AG04450 (cell line): ENCODE data around the gene WWOX. TPM values are rescaled to one million over a fixed set of nuclear protein-coding genes. Genes with fewer than 3 reads are reported as not detected.

Experiments
- CTCF ChIA-PET: fragments of 300-600, 350-600 bp; formaldehyde crosslinking; extraction: SDS; loops from one replicate; lab custom pipeline; 2022; ENCODE audit warnings: antibody characterized with exemption, inconsistent platforms; lab: Charles Lee
- POLR2A ChIA-PET: fragments of 350-600 bp; formaldehyde crosslinking; extraction: SDS; loops from one replicate; lab custom pipeline; 2021; ENCODE audit warnings: antibody characterized with exemption, inconsistent platforms; lab: Yijun Ruan, JAX
- DNase-seq: peaks from one replicate; pipeline ENCODE4 v3.0.0-alpha.2; 2011; ENCODE audit warnings: low read depth, low spot score
- H3K27ac ChIP-seq: one replicate; pipeline ENCODE4 v1.5.1; 2012; ENCODE audit warnings: low read depth, low read length, control low read depth
- H3K27me3 ChIP-seq: one replicate; pipeline ENCODE4 v1.6.0; 2012; ENCODE audit warnings: low read length; ENCODE audit not compliant: control insufficient read depth, insufficient read depth
- H3K4me3 ChIP-seq: 2 replicates; pipeline ENCODE4 v1.5.1; 2011; ENCODE audit warnings: mild to moderate bottlenecking, low read depth, low read length, control low read depth
- H3K9me3 ChIP-seq: 2 replicates; pipeline ENCODE4 v1.5.1; 2012; ENCODE audit warnings: low read length; ENCODE audit not compliant: control insufficient read depth, insufficient read depth
- polyA plus RNA-seq: library from polyadenylated mRNA; depleted of rRNA; stranded (reverse); fragments of >200 nt; gene quantifications from 2 replicates; pipeline ENCODE4 v1.2.3, GENCODE V29; 2011
- TF ChIP-seq, protein P1 (sequence below): IDR thresholded peaks from 2 replicates; pipeline ENCODE4 v1.5.1; 2011; ENCODE audit warnings: low read depth, low read length, control low read depth, inconsistent platforms

Gene WWOX
- polyA plus RNA-seq, 1 experiment = 2.1 TPM

DNA sequence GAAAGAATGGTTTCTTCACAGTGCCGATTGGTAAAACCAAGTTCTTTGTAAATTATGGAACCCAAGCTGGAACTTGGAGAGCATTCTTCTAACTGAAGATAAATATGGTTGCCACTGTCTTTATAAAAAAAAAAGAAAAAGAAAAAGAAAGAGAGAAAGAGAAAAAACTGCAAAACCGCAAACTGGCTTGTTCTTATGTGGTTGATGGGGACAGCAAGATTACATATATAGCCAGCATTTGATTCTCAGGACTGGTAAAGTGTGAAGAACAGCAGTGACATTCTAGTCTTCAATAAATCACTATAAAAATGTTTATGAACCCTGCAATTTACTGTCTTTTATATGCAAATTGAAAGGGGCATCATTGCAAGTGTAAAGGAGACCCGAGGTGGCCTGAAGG, 896.0 kb downstream of the WWOX start:
- Histone ChIP-seq H3K9me3 (peaks cover 55% of the 10 kb centered on the region), H3K4me3 (no peak overlapping the region), H3K27ac (no peak overlapping the region), H3K27me3 (no peaks in the 10 kb centered on the region)
- CTCF ChIA-PET = no interaction called here
- TF ChIP-seq, protein P1, sequence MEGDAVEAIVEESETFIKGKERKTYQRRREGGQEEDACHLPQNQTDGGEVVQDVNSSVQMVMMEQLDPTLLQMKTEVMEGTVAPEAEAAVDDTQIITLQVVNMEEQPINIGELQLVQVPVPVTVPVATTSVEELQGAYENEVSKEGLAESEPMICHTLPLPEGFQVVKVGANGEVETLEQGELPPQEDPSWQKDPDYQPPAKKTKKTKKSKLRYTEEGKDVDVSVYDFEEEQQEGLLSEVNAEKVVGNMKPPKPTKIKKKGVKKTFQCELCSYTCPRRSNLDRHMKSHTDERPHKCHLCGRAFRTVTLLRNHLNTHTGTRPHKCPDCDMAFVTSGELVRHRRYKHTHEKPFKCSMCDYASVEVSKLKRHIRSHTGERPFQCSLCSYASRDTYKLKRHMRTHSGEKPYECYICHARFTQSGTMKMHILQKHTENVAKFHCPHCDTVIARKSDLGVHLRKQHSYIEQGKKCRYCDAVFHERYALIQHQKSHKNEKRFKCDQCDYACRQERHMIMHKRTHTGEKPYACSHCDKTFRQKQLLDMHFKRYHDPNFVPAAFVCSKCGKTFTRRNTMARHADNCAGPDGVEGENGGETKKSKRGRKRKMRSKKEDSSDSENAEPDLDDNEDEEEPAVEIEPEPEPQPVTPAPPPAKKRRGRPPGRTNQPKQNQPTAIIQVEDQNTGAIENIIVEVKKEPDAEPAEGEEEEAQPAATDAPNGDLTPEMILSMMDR = no peak
- POLR2A ChIA-PET = no interaction called here
- no peak for DNase-seq

DNA sequence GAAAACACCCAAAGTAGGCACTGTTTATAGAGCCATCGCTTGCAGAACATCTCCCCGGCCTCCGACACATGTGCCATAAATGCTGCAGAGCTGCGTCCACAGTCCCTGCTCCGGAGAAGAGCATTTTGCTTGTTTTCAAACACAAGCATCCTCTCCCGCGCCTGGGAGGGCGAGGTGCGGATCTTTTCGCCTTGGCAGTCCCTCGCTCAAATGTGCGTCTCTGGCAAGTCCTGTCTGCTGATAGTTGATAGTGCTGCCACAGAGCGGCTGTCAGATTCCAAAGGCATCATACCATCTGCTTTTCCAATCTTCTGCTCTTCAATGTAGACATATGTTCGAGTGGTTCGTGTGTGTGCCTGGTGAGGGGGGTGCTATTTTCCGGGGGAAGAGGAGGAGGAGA, 897.3 kb downstream of the WWOX start:
- DNase-seq = no peak
- POLR2A ChIA-PET = no interaction called here
- Histone ChIP-seq H3K27me3 (no peaks in the 10 kb centered on the region), H3K9me3 (peaks cover 53% of the 10 kb centered on the region), H3K4me3 (no peak overlapping the region), H3K27ac (no peak overlapping the region)
- CTCF ChIA-PET = no interaction called here
- TF ChIP-seq, protein P1 = no peak

DNA sequence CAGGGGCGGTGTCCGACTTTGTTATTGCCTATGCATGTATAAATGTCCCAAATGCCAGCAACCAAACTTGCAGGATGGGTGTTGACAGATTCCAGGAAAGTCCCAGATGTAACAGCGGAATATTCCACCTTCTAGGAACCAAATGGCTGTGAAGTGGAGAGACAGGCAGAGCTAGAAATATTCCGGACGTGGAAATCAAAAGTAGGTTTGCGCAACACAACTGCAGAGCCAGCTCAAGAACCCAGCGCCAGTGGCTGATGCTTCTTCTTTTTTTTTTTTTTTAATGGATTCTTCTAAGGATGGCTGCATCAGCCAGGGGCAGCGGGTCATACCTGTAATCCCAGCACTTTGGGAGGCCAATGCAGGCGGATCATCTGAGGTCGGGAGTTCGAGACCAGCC, 899.4 kb downstream of the WWOX start:
- POLR2A ChIA-PET = no interaction called here
- no peak overlapping the region for H3K27ac ChIP-seq
- no peak overlapping the region for H3K4me3 ChIP-seq
- TF ChIP-seq, protein P1 = no peak
- DNase-seq = no peak
- CTCF ChIA-PET = no interaction called here
- no peaks in the 10 kb centered on the region for H3K27me3 ChIP-seq
- peaks cover 45% of the 10 kb centered on the region for H3K9me3 ChIP-seq

DNA sequence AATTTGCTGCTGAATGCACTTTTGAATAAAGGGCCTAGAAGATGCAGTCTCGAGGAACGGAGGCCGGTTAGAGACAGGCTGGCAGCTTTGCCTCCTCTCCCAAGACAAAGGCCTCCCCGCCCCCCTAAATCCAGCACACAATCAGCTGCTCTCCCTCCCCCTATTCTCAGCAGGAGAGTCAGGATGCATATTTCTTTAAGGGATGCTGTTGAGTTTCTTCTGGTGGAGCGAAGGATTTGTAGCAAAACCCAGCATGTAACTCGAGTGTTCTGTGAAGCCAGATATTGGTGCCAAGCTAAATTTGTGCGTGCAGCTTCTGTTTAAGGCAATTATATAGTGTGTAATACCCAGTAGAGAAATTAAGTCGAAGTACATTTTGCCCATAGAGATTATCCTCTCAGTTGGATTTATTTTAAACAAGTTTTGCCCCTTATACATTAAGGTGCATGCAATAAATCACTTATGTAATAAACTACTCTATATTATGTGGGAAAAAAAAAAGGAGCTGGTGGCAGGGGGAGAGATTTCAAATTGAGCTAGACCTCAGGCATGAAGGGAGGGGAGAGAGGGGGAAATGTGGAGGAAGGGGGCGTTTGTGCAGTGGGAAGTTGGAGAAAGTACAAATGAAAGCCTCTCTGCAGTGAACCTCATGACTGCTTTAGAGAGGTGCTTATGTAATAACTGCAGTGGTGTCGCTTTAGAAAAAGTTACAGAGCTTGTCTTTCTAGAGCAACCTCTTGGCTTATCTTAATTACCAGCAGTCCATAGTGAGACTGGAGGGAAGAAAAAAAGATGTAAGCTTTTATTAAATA, 901.9 kb downstream of the WWOX start:
- ChIA-PET CTCF (no interaction called here), POLR2A (no interaction called here)
- DNase-seq = no peak
- H3K4me3 ChIP-seq = no peak overlapping the region
- H3K27me3 ChIP-seq = no peaks in the 10 kb centered on the region
- H3K9me3 ChIP-seq = peaks cover 59% of the 10 kb centered on the region
- H3K27ac ChIP-seq = no peak overlapping the region
- TF ChIP-seq, protein P1 = no peak

DNA sequence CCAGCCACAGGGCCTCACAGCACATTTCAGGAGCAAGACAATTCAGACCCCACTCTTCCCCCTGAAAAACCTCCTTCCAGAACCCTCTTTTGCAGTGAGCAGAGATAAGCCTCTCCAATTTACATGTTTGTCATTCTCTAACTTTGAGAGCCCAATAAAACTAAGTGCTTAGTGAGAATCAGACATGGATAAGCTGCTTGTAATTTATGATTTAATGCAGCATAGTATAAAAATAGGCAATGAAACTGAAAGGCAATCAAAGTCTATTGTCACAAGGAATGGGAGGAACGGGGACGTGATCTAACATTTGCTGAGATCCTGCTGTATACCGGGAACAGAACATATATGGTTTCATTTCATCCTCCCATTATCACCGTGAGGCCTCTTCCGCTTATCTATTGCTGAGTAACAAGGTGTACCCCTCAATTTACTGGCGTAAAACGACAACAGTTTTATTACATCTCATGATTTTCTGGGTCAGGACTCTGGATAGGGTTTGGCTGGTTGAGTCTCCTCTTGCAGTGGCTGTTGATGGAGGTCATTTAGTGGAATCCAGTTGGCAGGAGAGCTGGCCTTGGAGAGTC, 903.7 kb downstream of the WWOX start:
- Histone ChIP-seq H3K27me3 (no peaks in the 10 kb centered on the region), H3K9me3 (peaks cover 55% of the 10 kb centered on the region), H3K27ac (no peak overlapping the region), H3K4me3 (no peak overlapping the region)
- ChIA-PET CTCF (no interaction called here), POLR2A (no interaction called here)
- no peak for DNase-seq
- TF ChIP-seq, protein P1 = no peak
